Body of pancreas (tissue), 4 donors: ENCODE results near the gene PTPRM. TPM values are rescaled to one million over a fixed set of nuclear protein-coding genes. Genes with fewer than 3 reads are reported as not detected.

Experiments used
- ATAC-seq: fragments of 150-250 bp; one replicate; pipeline ENCODE4 v1.9.1; 2016
- DNase-seq, 4 donors: peaks; one replicate each; pipeline ENCODE4 v3.0.0-alpha.2; 2019
- H3K27ac ChIP-seq, 4 donors: fragments of 200-600 bp; sonication (generic); 1 replicate in 3 of 4; 2 replicates in 1 of 4; pipeline versions ENCODE4 v1.5.1 to v1.6.1; 2016 to 2019; ENCODE audit warnings: mild to moderate bottlenecking in 1 of 4, mixed read lengths in 1 of 4, moderate library complexity in 1 of 4
- H3K27me3 ChIP-seq, 2 donors: fragments of 200-600 bp; sonication (generic); one replicate each; pipeline ENCODE4 v1.6.0; 2016; ENCODE audit warnings: mild to moderate bottlenecking in 1 of 2
- H3K36me3 ChIP-seq, 2 donors: fragments of 200-600 bp; sonication (generic); replicated peaks in 1 of 2; 2 replicates each; pipeline ENCODE4 v1.5.1; 2016; ENCODE audit warnings: low read depth in 2 of 2; ENCODE audit not compliant: insufficient read depth in 1 of 2
- H3K4me1 ChIP-seq: fragments of 200-600 bp; sonication (generic); one replicate; pipeline ENCODE4 v1.6.0; 2016
- H3K4me3 ChIP-seq, 2 donors: fragments of 200-600 bp; sonication (generic); 1 replicate in 1 of 2; 2 replicates in 1 of 2; pipeline ENCODE4 v1.5.1; 2016 to 2019
- H3K9me3 ChIP-seq, 3 donors: fragments of 200-600 bp; sonication (generic); 1 replicate in 2 of 3; 2 replicates in 1 of 3; pipeline ENCODE4 v1.5.1; 2016
- POLR2A ChIP-seq, 3 donors: fragments of 450-650 bp; IDR thresholded peaks; one replicate each; pipeline ENCODE4 v1.6.1; 2016; ENCODE audit warnings: antibody characterized with exemption in 3 of 3, mild to moderate bottlenecking in 2 of 3
- WGBS, 2 donors: methylation state at CpG; one replicate each; pipeline ENCODE4 v1.1.5; 2017; 5-methylcytosine and 5-hydroxymethylcytosine counted together
- intact Hi-C: fragments of 100-400 bp; cut with DNase I; formaldehyde crosslinking; loops from one replicate; pipeline ENCODE4 v1.15.1; 2023
- total RNA-seq, 2 donors: library from RNA; depleted of rRNA; stranded (reverse); fragments of >200 nt; gene quantifications; one replicate each; pipeline ENCODE4 v1.1.0, GENCODE V29; 2016
- TF ChIP-seq, protein P1 (sequence below), 7 experiments: fragments of 450-650 bp in 4 of 7; fragments of 200-600 bp in 3 of 7; sonication (generic) in 3 of 7; IDR thresholded peaks; one replicate each; pipeline ENCODE4 v1.5.1; 2016 to 2019; ENCODE audit warnings: antibody characterized with exemption in 7 of 7

PTPRM gene
- total RNA-seq, 2 donors from 2014 or later: 38.2 to 48.0 TPM

DNA sequence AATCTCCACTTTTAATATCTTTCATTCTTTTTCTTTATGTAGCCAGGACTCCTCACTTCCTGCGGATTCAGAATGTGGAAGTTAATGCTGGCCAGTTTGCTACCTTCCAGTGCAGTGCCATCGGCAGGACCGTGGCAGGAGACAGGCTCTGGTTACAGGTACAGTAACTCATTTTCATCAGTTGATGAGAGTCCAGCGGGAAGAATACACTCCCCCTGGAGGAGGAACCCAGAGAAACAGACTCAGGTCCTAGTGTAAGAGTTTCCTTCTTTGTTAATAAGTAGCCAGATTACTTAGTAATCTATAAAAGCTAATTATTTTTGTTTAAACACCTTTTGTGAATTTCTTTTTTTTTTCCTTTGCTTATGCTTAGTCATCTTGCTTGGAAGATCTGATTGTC, 359.4 kb downstream of the PTPRM start:
- Histone ChIP-seq H3K27ac (peak overlapping the region in 1 of 4 donors; percentile 46), H3K27me3 (no peaks in the 10 kb centered on the region), H3K4me3 (no peak overlapping the region), H3K9me3 (no peaks in the 10 kb centered on the region), H3K4me1 (peaks cover 33% of the 10 kb centered on the region), H3K36me3 (no peaks in the 10 kb centered on the region)
- ATAC-seq (peak; percentile 88), DNase-seq (peak; percentile 53 to 72 (median 64))
- TF ChIP-seq, protein P1, sequence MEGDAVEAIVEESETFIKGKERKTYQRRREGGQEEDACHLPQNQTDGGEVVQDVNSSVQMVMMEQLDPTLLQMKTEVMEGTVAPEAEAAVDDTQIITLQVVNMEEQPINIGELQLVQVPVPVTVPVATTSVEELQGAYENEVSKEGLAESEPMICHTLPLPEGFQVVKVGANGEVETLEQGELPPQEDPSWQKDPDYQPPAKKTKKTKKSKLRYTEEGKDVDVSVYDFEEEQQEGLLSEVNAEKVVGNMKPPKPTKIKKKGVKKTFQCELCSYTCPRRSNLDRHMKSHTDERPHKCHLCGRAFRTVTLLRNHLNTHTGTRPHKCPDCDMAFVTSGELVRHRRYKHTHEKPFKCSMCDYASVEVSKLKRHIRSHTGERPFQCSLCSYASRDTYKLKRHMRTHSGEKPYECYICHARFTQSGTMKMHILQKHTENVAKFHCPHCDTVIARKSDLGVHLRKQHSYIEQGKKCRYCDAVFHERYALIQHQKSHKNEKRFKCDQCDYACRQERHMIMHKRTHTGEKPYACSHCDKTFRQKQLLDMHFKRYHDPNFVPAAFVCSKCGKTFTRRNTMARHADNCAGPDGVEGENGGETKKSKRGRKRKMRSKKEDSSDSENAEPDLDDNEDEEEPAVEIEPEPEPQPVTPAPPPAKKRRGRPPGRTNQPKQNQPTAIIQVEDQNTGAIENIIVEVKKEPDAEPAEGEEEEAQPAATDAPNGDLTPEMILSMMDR (IDR thresholded peaks at IDR 0.05): peak; percentile 21 to 56 (median 50)
- TF ChIP-seq POLR2A (IDR thresholded peaks at IDR 0.05): no peak
- intact Hi-C loops: no loop called here
- WGBS, 2 donors: 19 to 24% methylated on average over 4 of the region's 4 CpGs

GRCh38 chr18:7927119-7927518, 360.0 kb downstream of the PTPRM start:
- Histone ChIP-seq H3K4me1 (peaks cover 28% of the 10 kb centered on the region), H3K36me3 (no peaks in the 10 kb centered on the region), H3K27me3 (no peaks in the 10 kb centered on the region), H3K9me3 (no peaks in the 10 kb centered on the region), H3K27ac (peak overlapping the region in 1 of 4 donors; percentile 46), H3K4me3 (no peak overlapping the region)
- no peak for DNase-seq
- ATAC-seq: no peak
- intact Hi-C loops: no loop called here
- TF ChIP-seq POLR2A (IDR thresholded peaks at IDR 0.05): no peak
- 50 to 54% methylated on average over 2 of the region's 2 CpGs for WGBS, 2 donors

- WGBS, 2 donors: 80 to 81% methylated on average over 3 of the region's 3 CpGs
- Histone ChIP-seq H3K4me3 (no peak overlapping the region), H3K27me3 (no peaks in the 10 kb centered on the region), H3K36me3 (no peaks in the 10 kb centered on the region), H3K4me1 (peaks cover 12% of the 10 kb centered on the region), H3K27ac (no peak overlapping the region), H3K9me3 (no peaks in the 10 kb centered on the region)
- intact Hi-C loops: no loop called here
- TF ChIP-seq, protein P1 (IDR thresholded peaks at IDR 0.05): no peak
- no peak for TF ChIP-seq POLR2A (IDR thresholded peaks at IDR 0.05)
- no peak for ATAC-seq
- no peak for DNase-seq
Observed at GRCh38 chr18:7931763-7932162, 364.6 kb downstream of the PTPRM start.

- Histone ChIP-seq H3K4me1 (peaks cover 13% of the 10 kb centered on the region), H3K4me3 (no peak overlapping the region), H3K9me3 (no peaks in the 10 kb centered on the region), H3K27ac (no peak overlapping the region), H3K36me3 (no peaks in the 10 kb centered on the region), H3K27me3 (no peaks in the 10 kb centered on the region)
- 84 to 96% methylated on average over 8 to 13 of the region's 13 CpGs for WGBS, 2 donors
- DNase-seq: no peak
- intact Hi-C loops: no loop called here
- TF ChIP-seq, protein P1 (IDR thresholded peaks at IDR 0.05): no peak
- TF ChIP-seq POLR2A (IDR thresholded peaks at IDR 0.05): no peak
- no peak for ATAC-seq
Observed at GRCh38 chr18:7937268-7937667, 370.2 kb downstream of the PTPRM start.

DNA sequence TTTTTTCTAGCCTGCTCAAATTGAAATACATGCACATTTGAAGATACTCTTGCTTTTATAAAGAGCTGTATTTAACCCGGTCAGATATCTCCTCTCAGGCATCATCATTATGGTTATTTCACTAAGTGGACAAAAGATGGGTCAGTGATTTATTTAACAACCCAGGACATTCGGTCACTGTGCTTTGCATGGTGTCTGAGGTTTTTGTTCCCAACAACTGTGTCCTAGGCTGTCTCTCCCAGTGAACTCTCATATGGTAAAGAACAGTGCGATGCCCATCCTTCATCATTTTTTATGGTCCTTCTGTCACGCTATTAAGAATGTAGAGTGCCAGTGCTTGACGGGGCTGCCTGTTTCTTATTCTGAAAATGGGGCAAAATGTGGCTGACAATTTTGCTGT, 372.4 kb downstream of the PTPRM start:
- Histone ChIP-seq H3K27ac (no peak overlapping the region), H3K9me3 (no peaks in the 10 kb centered on the region), H3K27me3 (no peaks in the 10 kb centered on the region), H3K4me3 (no peak overlapping the region), H3K4me1 (peaks cover 13% of the 10 kb centered on the region), H3K36me3 (no peaks in the 10 kb centered on the region)
- 93 to 94% methylated on average over 5 of the region's 5 CpGs for WGBS, 2 donors
- no peak for ATAC-seq
- DNase-seq: no peak
- no peak for TF ChIP-seq POLR2A (IDR thresholded peaks at IDR 0.05)
- TF ChIP-seq, protein P1 (IDR thresholded peaks at IDR 0.05): no peak
- intact Hi-C loops: no loop called here
